NK-92 treated with Interleukin-12 subunit alpha and Interleukin-12 subunit beta, amount 100 ng/mL, for 24 hours (cell line): ENCODE data around the gene PEX3.
"Not testable (repeated sequence)": the region's sequence is repeated elsewhere in the genome, so short reads cannot be mapped to it uniquely, and the experiment has no call there.

Experiments
- DNase-seq: peaks from one replicate; lab custom pipeline; 2025; lab: John Stamatoyannopoulos, UW

The PEX3 gene

GRCh38 chr6:143447865-143448264 is 2.7 kb upstream of the PEX3 start:
- not testable (repeated sequence) for DNase-seq

DNA sequence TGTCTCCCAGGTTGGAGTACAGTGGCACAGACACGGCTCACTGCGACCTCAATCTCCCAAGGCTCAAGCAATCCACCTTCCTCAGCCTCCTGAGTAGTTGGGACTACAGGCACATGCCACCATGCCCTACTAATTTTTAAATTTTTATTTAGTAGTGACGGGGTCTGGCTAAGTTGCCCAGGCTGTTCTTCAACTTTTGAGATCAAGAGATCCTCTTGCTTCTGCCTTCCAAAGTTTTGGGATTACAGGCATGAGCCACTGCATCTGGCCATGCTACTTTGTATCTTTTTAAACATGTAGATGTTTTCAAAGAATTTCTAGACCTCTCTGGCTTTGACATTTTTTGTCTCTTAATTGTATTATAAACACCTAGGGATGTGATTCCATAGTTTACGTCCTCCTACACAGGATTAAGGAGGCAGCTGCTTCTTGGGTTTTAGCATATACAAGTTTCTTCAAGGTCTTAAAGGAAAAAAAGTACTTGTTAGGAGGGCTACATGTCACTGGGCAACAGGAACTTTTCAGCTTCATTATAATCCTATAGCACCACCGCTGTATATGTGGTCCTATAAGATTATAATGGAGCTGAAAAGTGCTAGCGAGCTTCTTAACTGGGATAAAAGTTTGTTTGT is 1.4 kb upstream of the PEX3 start:
- DNase-seq, result no peak

GRCh38 chr6:143449714-143450452 is 722 bp upstream of the PEX3 start:
- DNase-seq, result no peak

GRCh38 chr6:143451531-143451930 is 926 bp downstream of the PEX3 start:
- no peak for DNase-seq

- DNase-seq, result no peak
These were observed 7.2 kb downstream of the PEX3 start for GRCh38 chr6:143457563-143458359.

DNA sequence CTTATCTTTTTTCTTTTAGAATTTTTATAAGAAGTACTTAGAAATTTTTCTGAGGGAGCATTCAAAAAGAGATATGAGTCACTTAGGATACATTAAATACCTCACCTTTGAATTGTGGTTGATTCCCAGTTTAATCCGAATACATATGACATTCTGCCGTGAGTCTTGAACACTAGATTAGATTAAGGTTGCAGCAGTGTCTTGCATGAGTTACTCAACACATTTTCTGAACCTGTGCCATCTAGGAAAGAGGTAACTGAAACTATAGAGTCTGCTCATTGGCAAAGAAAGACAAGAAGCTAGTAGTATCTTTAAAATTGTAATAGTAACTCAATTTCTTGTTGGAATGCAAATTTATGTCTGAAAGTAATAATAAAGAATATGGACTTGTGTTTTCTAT is 14.9 kb downstream of the PEX3 start:
- no peak for DNase-seq

DNA sequence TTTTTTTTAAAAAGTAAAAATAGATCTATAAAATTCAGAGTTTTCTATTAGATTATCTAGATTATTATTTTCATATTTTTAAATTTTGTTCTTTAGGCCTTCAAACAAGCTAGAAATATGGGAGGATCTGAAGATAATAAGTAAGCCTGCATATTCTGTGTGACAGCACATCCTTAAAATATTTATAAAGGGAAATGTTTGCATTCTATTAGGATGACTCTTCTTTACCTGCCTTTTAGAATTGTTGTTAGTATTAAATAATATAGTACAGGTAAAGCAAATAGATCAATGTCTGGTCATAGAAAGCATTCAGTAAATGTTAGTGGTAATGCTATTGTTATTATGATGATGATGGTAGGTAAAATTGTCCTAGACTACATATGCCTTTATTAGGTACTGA is 17.4 kb downstream of the PEX3 start:
- no peak for DNase-seq

DNA sequence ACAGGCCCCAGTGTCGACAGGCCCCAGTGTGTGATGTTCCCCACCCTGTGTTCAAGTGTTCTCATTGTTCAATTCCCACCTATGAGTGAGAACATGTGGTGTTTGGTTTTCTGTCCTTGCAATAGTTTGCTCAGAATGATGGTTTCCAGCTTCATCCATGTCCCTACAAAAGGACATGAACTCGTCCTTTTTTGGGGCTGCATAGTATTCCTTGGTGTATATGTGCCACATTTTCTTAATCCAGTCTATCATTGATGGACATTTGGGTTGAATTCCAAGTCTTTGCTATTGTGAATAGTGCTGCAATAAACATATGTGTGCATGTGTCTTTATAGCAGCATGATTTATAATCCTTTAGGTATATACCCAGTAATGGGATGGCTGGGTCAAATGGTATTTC is 18.2 kb downstream of the PEX3 start:
- not testable (repeated sequence) for DNase-seq

- DNase-seq, result no peak
These were observed 21.2 kb downstream of the PEX3 start for GRCh38 chr6:143471822-143472221.

GRCh38 chr6:143476545-143476944 is 25.9 kb downstream of the PEX3 start:
- no peak for DNase-seq

DNA sequence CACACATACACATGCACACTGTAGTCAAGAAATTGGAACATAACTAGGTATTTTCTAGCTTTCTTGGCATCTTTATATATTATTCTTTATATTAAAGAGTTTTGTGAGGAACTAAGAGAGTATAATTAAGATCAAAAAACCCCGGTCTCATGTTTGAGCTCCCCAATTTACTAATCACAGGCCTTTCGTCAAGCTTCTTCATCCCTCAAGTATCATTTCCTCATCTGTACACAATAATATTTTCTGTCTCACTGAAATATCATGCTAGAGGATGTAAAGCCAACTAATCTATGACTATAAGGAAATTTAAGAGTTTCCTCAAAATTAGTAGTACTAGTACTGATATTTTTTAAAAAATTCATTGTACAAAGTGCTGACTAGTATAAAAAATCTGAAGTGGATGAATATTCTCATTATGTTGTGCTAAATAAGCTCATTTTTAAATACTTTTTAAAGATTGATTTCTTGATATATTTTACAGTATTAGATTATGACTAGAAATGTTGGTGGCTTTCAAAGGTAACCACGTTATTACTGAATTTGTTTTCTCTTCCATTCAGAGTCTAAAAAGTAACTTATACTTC is 28.0 kb downstream of the PEX3 start:
- no peak for DNase-seq

- DNase-seq, result no peak
These were observed 32.0 kb downstream of the PEX3 start for GRCh38 chr6:143482593-143482992.

DNA sequence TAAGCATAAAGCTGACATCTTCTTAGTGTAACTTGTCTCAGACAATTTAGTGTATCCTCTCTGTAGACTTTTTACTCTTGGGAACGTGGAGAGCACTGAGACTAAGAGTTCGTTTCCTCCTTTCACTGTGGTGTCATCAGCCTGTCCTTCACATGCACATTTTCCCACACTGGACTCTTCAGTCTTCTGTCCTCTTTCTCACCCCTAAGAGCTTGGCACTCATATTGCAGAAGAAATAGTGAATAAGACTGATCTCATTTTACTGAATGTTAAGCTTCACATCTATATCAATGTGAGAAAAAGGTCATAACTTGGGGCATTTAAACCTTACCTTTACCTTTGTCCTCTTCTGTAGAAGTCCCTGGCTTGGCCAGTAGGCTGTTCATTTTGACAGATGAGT is 35.4 kb downstream of the PEX3 start:
- DNase-seq, result no peak

GRCh38 chr6:143486752-143487151 is 36.1 kb downstream of the PEX3 start:
- DNase-seq, result no peak

- no peak for DNase-seq
These were observed 39.6 kb downstream of the PEX3 start for GRCh38 chr6:143490244-143490643.

DNA sequence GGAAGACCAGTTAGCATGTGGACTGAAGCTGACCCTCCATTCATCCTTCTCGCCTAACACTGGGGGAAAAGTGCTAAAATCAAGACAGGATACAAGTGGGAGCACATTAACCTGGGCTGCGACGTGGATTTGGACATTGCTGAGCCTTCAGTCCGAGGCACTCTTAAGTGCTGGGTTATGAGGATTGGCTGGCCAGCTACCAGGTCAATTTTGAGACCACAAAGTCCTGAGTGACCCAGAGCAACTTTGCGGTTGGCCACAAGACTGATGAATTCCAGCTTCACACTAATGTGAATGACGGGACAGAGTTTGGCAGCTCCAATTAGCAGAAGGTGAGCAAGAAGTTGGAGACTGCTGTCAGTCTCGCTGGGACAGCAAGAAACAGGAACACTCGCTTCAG is 40.2 kb downstream of the PEX3 start:
- DNase-seq, result no peak

DNA sequence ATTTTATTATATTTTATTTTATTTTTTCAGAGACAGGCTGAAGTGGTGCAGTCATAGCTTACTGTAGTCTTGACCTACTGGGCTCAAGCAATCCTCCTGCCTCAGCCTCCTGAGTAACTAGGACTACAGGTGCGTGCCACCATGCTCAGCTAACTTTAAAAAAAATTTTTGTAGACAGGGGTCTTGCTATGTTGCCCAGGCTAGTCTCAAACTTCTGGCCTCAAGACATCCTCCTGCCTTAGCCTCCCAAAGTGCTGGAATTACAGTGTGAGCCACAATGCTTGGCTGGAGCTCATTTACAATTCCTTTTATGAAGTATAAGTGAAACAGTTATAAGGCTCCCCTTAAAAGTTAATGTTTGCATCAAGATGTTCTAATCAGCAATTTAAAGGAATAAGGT is 46.4 kb downstream of the PEX3 start:
- no peak for DNase-seq

DNA sequence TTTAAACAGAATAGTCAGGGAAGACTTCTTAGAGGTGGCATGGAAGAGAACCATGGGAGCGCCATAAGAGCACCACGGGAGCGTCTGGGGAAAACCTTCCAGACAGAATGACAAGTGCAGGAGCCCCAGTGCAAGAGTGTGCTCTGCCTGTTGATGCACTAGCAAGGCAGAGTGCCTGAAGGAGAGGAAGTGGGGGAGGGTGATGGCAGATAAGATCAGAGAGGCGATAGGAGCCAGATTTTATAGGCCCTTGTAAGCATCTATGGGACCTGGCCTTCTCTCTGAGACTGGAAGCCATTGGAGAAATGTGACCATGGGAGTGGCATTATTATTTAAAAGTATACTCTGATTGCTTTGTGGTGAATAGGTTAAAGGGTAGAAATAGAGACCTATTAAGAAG is 47.8 kb downstream of the PEX3 start:
- no peak for DNase-seq

DNA sequence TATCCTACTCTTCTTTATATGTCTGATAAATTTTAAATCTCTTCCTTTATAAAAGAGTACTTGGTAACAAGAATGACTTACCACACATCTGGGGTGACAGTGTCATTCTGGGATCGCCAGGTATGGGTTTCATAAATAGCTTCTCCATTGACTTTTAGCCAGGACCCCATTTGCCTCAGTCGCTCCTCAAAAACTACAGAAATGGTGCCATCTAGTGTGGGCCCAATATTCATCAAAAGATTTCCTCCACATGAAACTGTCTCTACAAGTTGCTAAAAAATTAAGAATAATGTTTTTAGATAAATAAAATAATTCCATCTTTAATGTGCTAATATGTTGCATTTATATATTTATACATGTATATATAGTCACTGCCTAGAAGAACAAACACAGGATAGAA is 51.2 kb downstream of the PEX3 start:
- DNase-seq, result no peak

DNA sequence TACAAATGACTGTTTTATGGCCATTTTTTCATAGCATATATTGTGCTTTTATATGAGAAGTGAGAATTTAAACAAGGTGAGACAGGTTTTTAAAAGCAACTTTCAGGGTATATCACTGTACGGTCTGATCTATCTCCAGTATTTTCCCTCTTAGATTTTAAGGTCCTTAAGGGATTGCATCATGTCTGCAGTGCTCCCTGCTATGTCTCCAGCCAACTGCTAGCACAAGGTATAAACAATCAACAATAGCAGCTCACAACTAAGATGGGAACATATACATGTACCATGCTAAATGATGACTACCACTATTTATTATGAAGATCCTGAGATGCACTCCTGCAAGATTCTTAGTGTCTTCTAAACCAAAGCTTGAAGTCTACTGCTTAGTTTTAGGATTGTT is 53.8 kb downstream of the PEX3 start:
- DNase-seq, result no peak

GRCh38 chr6:143505111-143505510 is 54.5 kb downstream of the PEX3 start:
- no peak for DNase-seq

- DNase-seq, result no peak
These were observed 54.9 kb downstream of the PEX3 start for GRCh38 chr6:143505537-143505936.

DNA sequence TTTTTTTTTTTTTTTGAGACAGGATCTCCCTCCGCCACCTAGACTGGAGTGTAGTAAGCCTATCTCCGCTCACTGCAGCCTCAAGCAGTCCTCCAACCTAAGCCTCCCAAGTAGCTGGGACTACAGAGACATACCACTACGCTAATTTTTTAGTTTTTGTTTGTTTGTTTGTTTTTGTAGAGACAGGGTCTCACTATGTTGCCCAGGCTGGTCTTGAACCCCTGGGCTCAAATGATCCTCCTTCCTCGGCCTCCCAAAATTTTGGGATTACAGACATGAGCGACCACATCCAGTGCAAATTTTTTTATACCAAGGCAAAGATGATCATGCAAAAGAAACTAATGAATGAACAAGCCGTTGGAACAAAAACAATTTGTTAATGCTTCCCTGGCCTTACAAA is 55.6 kb downstream of the PEX3 start:
- DNase-seq, result no peak
